GM12878 (cell line): ENCODE results near the gene FKBP7. TPM values are rescaled to one million over a fixed set of nuclear protein-coding genes. Genes with fewer than 3 reads are reported as not detected.

ENCODE experiments used
- IKZF1 ChIP-seq: fragments of 450-650 bp; conservative IDR thresholded peaks from 2 replicates; pipeline ENCODE4 v1.6.1; 2017; ENCODE audit warnings: antibody characterized with exemption, mild to moderate bottlenecking
- IKZF2 ChIP-seq, 2 experiments: fragments of 450-650 bp; IDR thresholded peaks; 2 replicates each; pipeline ENCODE4 v1.6.1; 2017; ENCODE audit warnings: mild to moderate bottlenecking in 2 of 2, moderate library complexity in 2 of 2
- IRF4 ChIP-seq: IDR thresholded peaks from 2 replicates; pipeline ENCODE4 v1.6.1; 2011; ENCODE audit warnings: low read depth, low read length
- RFX5 ChIP-seq: IDR thresholded peaks from 2 replicates; pipeline ENCODE4 v1.6.1; 2011; ENCODE audit warnings: low read depth, low read length, improper control_type of control experiment
- SPI1 ChIP-seq: IDR thresholded peaks from 2 replicates; pipeline ENCODE4 v1.6.1; 2011; ENCODE audit warnings: low read depth, mild to moderate bottlenecking, low read length, moderate library complexity, borderline replicate concordance; ENCODE audit not compliant: insufficient read depth
- polyA plus RNA-seq, 11 experiments: library from polyadenylated mRNA; depleted of rRNA in 4 of 11; unstranded in 6 of 11; stranded (reverse) in 5 of 11; fragments of >200 nt; fragmentation: Nextera tagmentation in 4 of 11; fragmentation: Illumina TruSeq in 1 of 11; extraction: Ambion mirVana in 4 of 11; extraction: Trizol in 1 of 11; gene quantifications; 1 replicate in 1 of 11; 2 replicates in 10 of 11; pipeline versions ENCODE4 v1.2.1 to v1.2.3, GENCODE V29; 2011 to 2016; ENCODE audit warnings: inconsistent platforms in 2 of 11, missing spikeins in 2 of 11, low read depth in 1 of 11
- total RNA-seq, 4 experiments: library from RNA; depleted of rRNA in 3 of 4; stranded (reverse); fragments of >200 nt in 3 of 4; fragmentation: Illumina TruSeq in 1 of 4; extraction: Trizol in 1 of 4; gene quantifications; 2 replicates each; pipeline versions ENCODE4 v1.2.1 to v1.2.3, GENCODE V29; 2013 to 2021
- TF ChIP-seq, protein P1 (sequence below): fragments of 450-650 bp; IDR thresholded peaks from 2 replicates; pipeline ENCODE4 v1.6.1; 2016; ENCODE audit warnings: mild to moderate bottlenecking, moderate library complexity, borderline replicate concordance
- TF ChIP-seq, protein P2 (sequence below): fragments of 450-650 bp; IDR thresholded peaks from 2 replicates; pipeline ENCODE4 v1.6.1; 2017; ENCODE audit warnings: antibody characterized with exemption, mild to moderate bottlenecking, moderate library complexity
- TF ChIP-seq, protein P3 (sequence below): IDR thresholded peaks from 2 replicates; pipeline ENCODE4 v1.6.1; 2011; ENCODE audit warnings: low read depth, low read length, improper control_type of control experiment, borderline replicate concordance

The FKBP7 gene
- total and polyA plus RNA-seq, 10 of the 15 experiments (the other 5 are each of a cell fraction or from before 2014, with no cell fraction given), result 5.6 to 16.7 (median 12.5) TPM

DNA sequence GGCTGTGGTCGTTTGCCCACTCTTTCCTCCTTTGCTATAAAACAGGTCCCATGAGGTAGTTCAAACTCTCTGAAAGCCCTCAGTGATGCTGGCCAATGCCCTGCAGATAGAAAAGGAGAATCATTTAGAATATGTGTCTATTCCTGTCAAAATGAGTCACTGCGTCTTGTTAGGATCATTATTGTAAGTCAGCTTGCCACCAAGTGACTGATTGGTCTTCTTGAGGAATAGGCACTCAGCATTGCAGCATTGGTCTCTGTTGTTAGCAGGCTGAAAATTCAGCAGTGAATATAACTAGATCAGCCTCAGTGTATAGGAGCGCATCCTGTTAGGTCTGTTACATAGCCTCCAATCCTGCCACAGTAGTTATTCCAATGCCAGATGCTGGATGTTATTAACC lies 56.3 kb downstream of the FKBP7 start (continued):
- TF ChIP-seq, protein P1, sequence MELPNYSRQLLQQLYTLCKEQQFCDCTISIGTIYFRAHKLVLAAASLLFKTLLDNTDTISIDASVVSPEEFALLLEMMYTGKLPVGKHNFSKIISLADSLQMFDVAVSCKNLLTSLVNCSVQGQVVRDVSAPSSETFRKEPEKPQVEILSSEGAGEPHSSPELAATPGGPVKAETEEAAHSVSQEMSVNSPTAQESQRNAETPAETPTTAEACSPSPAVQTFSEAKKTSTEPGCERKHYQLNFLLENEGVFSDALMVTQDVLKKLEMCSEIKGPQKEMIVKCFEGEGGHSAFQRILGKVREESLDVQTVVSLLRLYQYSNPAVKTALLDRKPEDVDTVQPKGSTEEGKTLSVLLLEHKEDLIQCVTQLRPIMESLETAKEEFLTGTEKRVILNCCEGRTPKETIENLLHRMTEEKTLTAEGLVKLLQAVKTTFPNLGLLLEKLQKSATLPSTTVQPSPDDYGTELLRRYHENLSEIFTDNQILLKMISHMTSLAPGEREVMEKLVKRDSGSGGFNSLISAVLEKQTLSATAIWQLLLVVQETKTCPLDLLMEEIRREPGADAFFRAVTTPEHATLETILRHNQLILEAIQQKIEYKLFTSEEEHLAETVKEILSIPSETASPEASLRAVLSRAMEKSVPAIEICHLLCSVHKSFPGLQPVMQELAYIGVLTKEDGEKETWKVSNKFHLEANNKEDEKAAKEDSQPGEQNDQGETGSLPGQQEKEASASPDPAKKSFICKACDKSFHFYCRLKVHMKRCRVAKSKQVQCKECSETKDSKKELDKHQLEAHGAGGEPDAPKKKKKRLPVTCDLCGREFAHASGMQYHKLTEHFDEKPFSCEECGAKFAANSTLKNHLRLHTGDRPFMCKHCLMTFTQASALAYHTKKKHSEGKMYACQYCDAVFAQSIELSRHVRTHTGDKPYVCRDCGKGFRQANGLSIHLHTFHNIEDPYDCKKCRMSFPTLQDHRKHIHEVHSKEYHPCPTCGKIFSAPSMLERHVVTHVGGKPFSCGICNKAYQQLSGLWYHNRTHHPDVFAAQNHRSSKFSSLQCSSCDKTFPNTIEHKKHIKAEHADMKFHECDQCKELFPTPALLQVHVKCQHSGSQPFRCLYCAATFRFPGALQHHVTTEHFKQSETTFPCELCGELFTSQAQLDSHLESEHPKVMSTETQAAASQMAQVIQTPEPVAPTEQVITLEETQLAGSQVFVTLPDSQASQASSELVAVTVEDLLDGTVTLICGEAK, result no peak
- TF ChIP-seq IKZF2 (IDR thresholded peaks at IDR 0.05) (no peak), SPI1 (no peak), IKZF1 (no peak), IRF4 (no peak), RFX5 (no peak)
- TF ChIP-seq, protein P2, sequence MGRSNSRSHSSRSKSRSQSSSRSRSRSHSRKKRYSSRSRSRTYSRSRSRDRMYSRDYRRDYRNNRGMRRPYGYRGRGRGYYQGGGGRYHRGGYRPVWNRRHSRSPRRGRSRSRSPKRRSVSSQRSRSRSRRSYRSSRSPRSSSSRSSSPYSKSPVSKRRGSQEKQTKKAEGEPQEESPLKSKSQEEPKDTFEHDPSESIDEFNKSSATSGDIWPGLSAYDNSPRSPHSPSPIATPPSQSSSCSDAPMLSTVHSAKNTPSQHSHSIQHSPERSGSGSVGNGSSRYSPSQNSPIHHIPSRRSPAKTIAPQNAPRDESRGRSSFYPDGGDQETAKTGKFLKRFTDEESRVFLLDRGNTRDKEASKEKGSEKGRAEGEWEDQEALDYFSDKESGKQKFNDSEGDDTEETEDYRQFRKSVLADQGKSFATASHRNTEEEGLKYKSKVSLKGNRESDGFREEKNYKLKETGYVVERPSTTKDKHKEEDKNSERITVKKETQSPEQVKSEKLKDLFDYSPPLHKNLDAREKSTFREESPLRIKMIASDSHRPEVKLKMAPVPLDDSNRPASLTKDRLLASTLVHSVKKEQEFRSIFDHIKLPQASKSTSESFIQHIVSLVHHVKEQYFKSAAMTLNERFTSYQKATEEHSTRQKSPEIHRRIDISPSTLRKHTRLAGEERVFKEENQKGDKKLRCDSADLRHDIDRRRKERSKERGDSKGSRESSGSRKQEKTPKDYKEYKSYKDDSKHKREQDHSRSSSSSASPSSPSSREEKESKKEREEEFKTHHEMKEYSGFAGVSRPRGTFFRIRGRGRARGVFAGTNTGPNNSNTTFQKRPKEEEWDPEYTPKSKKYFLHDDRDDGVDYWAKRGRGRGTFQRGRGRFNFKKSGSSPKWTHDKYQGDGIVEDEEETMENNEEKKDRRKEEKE, result no peak
- TF ChIP-seq, protein P3, sequence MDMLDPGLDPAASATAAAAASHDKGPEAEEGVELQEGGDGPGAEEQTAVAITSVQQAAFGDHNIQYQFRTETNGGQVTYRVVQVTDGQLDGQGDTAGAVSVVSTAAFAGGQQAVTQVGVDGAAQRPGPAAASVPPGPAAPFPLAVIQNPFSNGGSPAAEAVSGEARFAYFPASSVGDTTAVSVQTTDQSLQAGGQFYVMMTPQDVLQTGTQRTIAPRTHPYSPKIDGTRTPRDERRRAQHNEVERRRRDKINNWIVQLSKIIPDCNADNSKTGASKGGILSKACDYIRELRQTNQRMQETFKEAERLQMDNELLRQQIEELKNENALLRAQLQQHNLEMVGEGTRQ, result no peak
